ENCODE measurements around the gene HSFX3. TPM values are rescaled to one million over a fixed set of nuclear protein-coding genes. Genes with fewer than 3 reads are reported as not detected.

HSFX3 gene
- total RNA-seq, 1 experiment from 2014 or later, result not detected

GRCh38 chrX:149511081-149511480 is 38.6 kb downstream of the HSFX3 start:
- intact Hi-C loops (cut with micrococcal nuclease; ENCODE audit: unreplicated experiment), result no loop called here
- CTCF ChIA-PET, result interaction anchor here (1.2 to 2.7 kb wide), 2 partner anchors 29 to 428 kb away, joined by 5 to 6 read pairs; no protein-coding TSS in a partner anchor
- DNase-seq, result peak; percentile 38
- no TSS peak for BruUV-seq (replicated peaks)
- Mint-ChIP-seq H3K9me3 (ENCODE audit: low read depth, unreplicated experiment) (no peaks in the 10 kb centered on the region), H3K36me3 (ENCODE audit: insufficient read depth, unreplicated experiment) (peaks cover 6% of the 10 kb centered on the region), H3K4me3 (ENCODE audit: low read depth, unreplicated experiment) (no peak overlapping the region), H3K4me1 (ENCODE audit: low read depth, unreplicated experiment) (peaks cover 20% of the 10 kb centered on the region), H3K27me3 (ENCODE audit: unreplicated experiment) (peaks cover 21% of the 10 kb centered on the region), H3K27ac (ENCODE audit: unreplicated experiment) (peak overlapping the region; percentile 81)
- TF ChIP-seq CTCF (IDR thresholded peaks at IDR 0.05; ENCODE audit: unreplicated experiment), result no peak

- no peaks in the 10 kb centered on the region for H3K9me3 Mint-ChIP-seq (ENCODE audit: low read depth, unreplicated experiment)
- intact Hi-C loops (cut with micrococcal nuclease; ENCODE audit: unreplicated experiment), result no loop called here
- H3K27ac Mint-ChIP-seq (ENCODE audit: unreplicated experiment), result peak overlapping the region; percentile 81
- no peak for DNase-seq
- CTCF ChIA-PET, result no interaction called here
- no peak overlapping the region for H3K4me3 Mint-ChIP-seq (ENCODE audit: low read depth, unreplicated experiment)
- no TSS peak for BruUV-seq (replicated peaks)
- H3K27me3 Mint-ChIP-seq (ENCODE audit: unreplicated experiment), result peaks cover 21% of the 10 kb centered on the region
- peaks cover 27% of the 10 kb centered on the region for H3K4me1 Mint-ChIP-seq (ENCODE audit: low read depth, unreplicated experiment)
- TF ChIP-seq CTCF (IDR thresholded peaks at IDR 0.05; ENCODE audit: unreplicated experiment), result no peak
- H3K36me3 Mint-ChIP-seq (ENCODE audit: insufficient read depth, unreplicated experiment), result peaks cover 9% of the 10 kb centered on the region
Observed at GRCh38 chrX:149510386-149510785, 39.3 kb downstream of the HSFX3 start.

- no peaks in the 10 kb centered on the region for H3K9me3 Mint-ChIP-seq (ENCODE audit: low read depth, unreplicated experiment)
- TF ChIP-seq CTCF (IDR thresholded peaks at IDR 0.05; ENCODE audit: unreplicated experiment), result no peak
- no TSS peak for BruUV-seq (replicated peaks)
- peaks cover 21% of the 10 kb centered on the region for H3K27me3 Mint-ChIP-seq (ENCODE audit: unreplicated experiment)
- peaks cover 39% of the 10 kb centered on the region for H3K4me1 Mint-ChIP-seq (ENCODE audit: low read depth, unreplicated experiment)
- no peak overlapping the region for H3K27ac Mint-ChIP-seq (ENCODE audit: unreplicated experiment)
- intact Hi-C loops (cut with micrococcal nuclease; ENCODE audit: unreplicated experiment), result no loop called here
- CTCF ChIA-PET, result interaction anchor here (0.5 kb wide), 1 partner anchor 32 kb away, joined by 7 read pairs; the partner anchor contains the start of gene EOLA1
- no peak for DNase-seq
- H3K4me3 Mint-ChIP-seq (ENCODE audit: low read depth, unreplicated experiment), result no peak overlapping the region
- H3K36me3 Mint-ChIP-seq (ENCODE audit: insufficient read depth, unreplicated experiment), result peaks cover 25% of the 10 kb centered on the region
Observed at GRCh38 chrX:149508467-149508866, 41.3 kb downstream of the HSFX3 start.

GRCh38 chrX:149506349-149506748 is 43.4 kb downstream of the HSFX3 start:
- no TSS peak for BruUV-seq (replicated peaks)
- Mint-ChIP-seq H3K4me1 (ENCODE audit: low read depth, unreplicated experiment) (peaks cover 34% of the 10 kb centered on the region), H3K27me3 (ENCODE audit: unreplicated experiment) (peaks cover 21% of the 10 kb centered on the region), H3K36me3 (ENCODE audit: insufficient read depth, unreplicated experiment) (peaks cover 34% of the 10 kb centered on the region), H3K27ac (ENCODE audit: unreplicated experiment) (no peak overlapping the region), H3K4me3 (ENCODE audit: low read depth, unreplicated experiment) (no peak overlapping the region), H3K9me3 (ENCODE audit: low read depth, unreplicated experiment) (no peaks in the 10 kb centered on the region)
- CTCF ChIA-PET, result no interaction called here
- DNase-seq, result no peak
- intact Hi-C loops (cut with micrococcal nuclease; ENCODE audit: unreplicated experiment), result no loop called here
- no peak for TF ChIP-seq CTCF (IDR thresholded peaks at IDR 0.05; ENCODE audit: unreplicated experiment)

Data from Calu3 (cell line).